Measurements from ENCODE around the gene NDRG3. TPM values are rescaled to one million over a fixed set of nuclear protein-coding genes. Genes with fewer than 3 reads are reported as not detected.

NDRG3 gene
- total and polyA plus RNA-seq, 2 donors (not counting 3 experiments of a cell fraction or from before 2014, with no cell fraction given), result 25.7 to 27.7 TPM

DNA sequence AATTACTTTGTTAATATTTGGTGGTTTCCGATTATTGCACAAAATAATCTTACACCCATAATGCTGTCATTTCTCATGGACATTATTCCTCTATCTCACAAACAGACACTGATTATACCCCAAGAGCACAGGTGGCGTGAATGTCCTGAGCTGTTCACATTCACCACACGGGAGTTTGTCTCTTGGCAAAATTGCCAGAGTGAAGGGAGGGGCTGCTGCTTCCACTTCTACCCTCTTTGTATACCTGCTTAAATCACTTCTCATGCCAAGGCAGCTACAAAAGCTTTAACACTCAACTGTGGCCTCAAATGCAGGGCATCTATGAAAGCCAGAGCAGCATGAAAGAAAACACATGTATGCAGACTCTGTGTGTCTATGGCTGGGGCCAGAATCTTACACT is 58.0 kb downstream of the NDRG3 start:
- Histone ChIP-seq H3K4me3 (replicated peaks in 1 of 3; ENCODE audit: insufficient read depth in 1 of 3, low read depth in 1 of 3, low read length in 3 of 3) (no peak overlapping the region), H3K27me3 (ENCODE audit: control insufficient read depth in 2 of 2, insufficient read depth in 2 of 2, low read length in 2 of 2) (no peaks in the 10 kb centered on the region), H3K27ac (ENCODE audit: insufficient read depth, low read depth, low read length) (no peak overlapping the region), H3K9me3 (replicated peaks; ENCODE audit: control insufficient read depth, insufficient read depth, low read length) (no peaks in the 10 kb centered on the region), H3K79me2 (ENCODE audit: control insufficient read depth, insufficient read depth, low read length) (no peaks in the 10 kb centered on the region), H3K4me2 (ENCODE audit: insufficient read depth, low read length) (no peak overlapping the region), H3K36me3 (ENCODE audit: control insufficient read depth in 2 of 2, extremely low read depth in 1 of 2, insufficient read depth in 2 of 2, low read length in 2 of 2) (no peaks in the 10 kb centered on the region), H2AFZ (ENCODE audit: low read depth, low read length) (no peak overlapping the region), H3K9me1 (replicated peaks; ENCODE audit: control insufficient read depth, extremely low read depth, insufficient read depth, low read length) (no peaks in the 10 kb centered on the region), H3K4me1 (ENCODE audit: control insufficient read depth, extremely low read depth, insufficient read depth, low read length) (no peaks in the 10 kb centered on the region), H3K9ac (replicated peaks; ENCODE audit: extremely low read depth, insufficient read depth, low read length) (no peak overlapping the region), H4K20me1 (replicated peaks; ENCODE audit: control insufficient read depth, extremely low read depth, insufficient read depth, low read length) (no peaks in the 10 kb centered on the region)
- FAIRE-seq, result no peak
- intact Hi-C loops (cut with micrococcal nuclease) (no loop called here), dilution Hi-C loops (cut with MboI; ENCODE audit: extremely low pct_ligation_motif_present, low sequenced_read_pairs) (no loop called here)
- no peak for DNase-seq (ENCODE audit: low read depth, low spot score)
- TF ChIP-seq CTCF (IDR thresholded peaks at IDR 0.05; ENCODE audit: extremely low read depth in 1 of 2, insufficient read depth in 1 of 2, low read depth in 1 of 2, low read length in 2 of 2) (no peak), POLR2A (IDR thresholded peaks at IDR 0.05; ENCODE audit: low read depth, low read length) (no peak), GATA2 (IDR thresholded peaks at IDR 0.05; ENCODE audit: insufficient read depth, insufficient read length, low read depth, low read length) (no peak), JUN (IDR thresholded peaks at IDR 0.05; ENCODE audit: borderline replicate concordance, insufficient read depth, insufficient read length, low read depth) (no peak), FOS (IDR thresholded peaks at IDR 0.05; ENCODE audit: borderline replicate concordance, insufficient read depth, low read length) (no peak), MYC (IDR thresholded peaks at IDR 0.05; ENCODE audit: low read depth, low read length) (no peak), EZH2 (IDR thresholded peaks at IDR 0.05; ENCODE audit: borderline replicate concordance, low read depth, low read length, severe bottlenecking) (no peak)
- CTCF ChIA-PET, result interaction anchor here (1.3 to 1.8 kb wide), 2 partner anchors 10 to 30 kb away, joined by 3 to 4 read pairs; no protein-coding TSS in a partner anchor
- BruUV-seq (replicated peaks), result no TSS peak
- POLR2A ChIA-PET, result no interaction called here
